ENCODE measurements around the gene SSX4.

DNA sequence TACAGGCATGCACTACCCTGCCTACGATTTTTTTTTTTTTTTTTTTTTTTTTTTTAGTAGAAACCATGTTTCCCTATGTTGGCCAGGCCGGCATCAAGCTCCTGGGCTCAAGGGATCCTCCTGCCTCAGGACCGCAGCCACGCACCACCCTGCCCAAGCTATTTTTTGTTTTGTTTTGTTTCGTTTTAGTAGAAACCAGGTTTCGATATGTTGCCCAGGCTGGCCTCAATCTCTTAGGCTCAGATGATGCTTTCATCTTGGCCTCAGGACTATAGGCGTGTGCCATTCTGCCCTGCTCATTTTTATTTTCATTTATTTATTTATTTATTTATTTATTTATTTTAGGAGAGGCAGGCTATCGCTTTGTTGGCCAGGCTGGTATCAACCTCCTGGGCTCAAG lies 25.7 kb upstream of the SSX4 start:
- no peak for TF ChIP-seq POLR2A (IDR thresholded peaks at IDR 0.05; ENCODE audit: extremely low read depth, insufficient read length)
- TF ChIP-seq, protein P1, sequence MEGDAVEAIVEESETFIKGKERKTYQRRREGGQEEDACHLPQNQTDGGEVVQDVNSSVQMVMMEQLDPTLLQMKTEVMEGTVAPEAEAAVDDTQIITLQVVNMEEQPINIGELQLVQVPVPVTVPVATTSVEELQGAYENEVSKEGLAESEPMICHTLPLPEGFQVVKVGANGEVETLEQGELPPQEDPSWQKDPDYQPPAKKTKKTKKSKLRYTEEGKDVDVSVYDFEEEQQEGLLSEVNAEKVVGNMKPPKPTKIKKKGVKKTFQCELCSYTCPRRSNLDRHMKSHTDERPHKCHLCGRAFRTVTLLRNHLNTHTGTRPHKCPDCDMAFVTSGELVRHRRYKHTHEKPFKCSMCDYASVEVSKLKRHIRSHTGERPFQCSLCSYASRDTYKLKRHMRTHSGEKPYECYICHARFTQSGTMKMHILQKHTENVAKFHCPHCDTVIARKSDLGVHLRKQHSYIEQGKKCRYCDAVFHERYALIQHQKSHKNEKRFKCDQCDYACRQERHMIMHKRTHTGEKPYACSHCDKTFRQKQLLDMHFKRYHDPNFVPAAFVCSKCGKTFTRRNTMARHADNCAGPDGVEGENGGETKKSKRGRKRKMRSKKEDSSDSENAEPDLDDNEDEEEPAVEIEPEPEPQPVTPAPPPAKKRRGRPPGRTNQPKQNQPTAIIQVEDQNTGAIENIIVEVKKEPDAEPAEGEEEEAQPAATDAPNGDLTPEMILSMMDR (IDR thresholded peaks at IDR 0.05; ENCODE audit: low read depth, low read length): no peak
- TF ChIP-seq, protein P2, sequence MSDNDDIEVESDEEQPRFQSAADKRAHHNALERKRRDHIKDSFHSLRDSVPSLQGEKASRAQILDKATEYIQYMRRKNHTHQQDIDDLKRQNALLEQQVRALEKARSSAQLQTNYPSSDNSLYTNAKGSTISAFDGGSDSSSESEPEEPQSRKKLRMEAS (IDR thresholded peaks at IDR 0.05; ENCODE audit: low read depth, low read length): no peak
